MCF 10A (cell line): ENCODE measurements around the gene IBA57. TPM values are rescaled to one million over a fixed set of nuclear protein-coding genes. Genes with fewer than 3 reads are reported as not detected.

ENCODE experiments used
- BruUV-seq: library from RNA; stranded (reverse); fragments of 400-500 nt; replicated peaks from 2 replicates; lab custom pipeline; 2021; lab: Mats Ljungman, UMichigan
- CTCF ChIA-PET: fragments of 300-600 bp; sonication (Branson Sonifier 250); formaldehyde crosslinking; extraction: SDS; loops from one replicate; lab custom pipeline; 2021; ENCODE audit warnings: antibody characterized with exemption, inconsistent platforms; lab: Yijun Ruan, JAX
- POLR2A ChIA-PET: fragments of 300-600, 350-650 bp; sonication (Branson Sonifier 250); formaldehyde crosslinking; extraction: SDS; loops from one replicate; lab custom pipeline; 2020; ENCODE audit warnings: antibody characterized with exemption, inconsistent platforms; lab: Yijun Ruan, JAX
- DNase-seq: peaks from one replicate; pipeline ENCODE4 v3.0.0-alpha.2; 2018; ENCODE audit not compliant: unreplicated experiment
- H3K27ac Mint-ChIP-seq: one replicate; pipeline ENCODE4 v1.8.0; 2022; ENCODE audit warnings: mild to moderate bottlenecking, low read depth, mixed read lengths; ENCODE audit not compliant: unreplicated experiment
- H3K27me3 Mint-ChIP-seq: one replicate; pipeline ENCODE4 v1.8.0; 2022; ENCODE audit warnings: mixed read lengths; ENCODE audit not compliant: insufficient read depth, unreplicated experiment
- H3K36me3 Mint-ChIP-seq: one replicate; pipeline ENCODE4 v1.8.0; 2022; ENCODE audit warnings: mild to moderate bottlenecking, moderate library complexity, mixed read lengths; ENCODE audit not compliant: insufficient read depth, unreplicated experiment
- H3K4me1 Mint-ChIP-seq: one replicate; pipeline ENCODE4 v1.8.0; 2022; ENCODE audit warnings: mixed read lengths; ENCODE audit not compliant: insufficient read depth, unreplicated experiment
- H3K4me3 Mint-ChIP-seq: one replicate; pipeline ENCODE4 v1.8.0; 2022; ENCODE audit warnings: mild to moderate bottlenecking, moderate library complexity, mixed read lengths; ENCODE audit not compliant: unreplicated experiment
- H3K9me3 Mint-ChIP-seq: one replicate; pipeline ENCODE4 v1.8.0; 2022; ENCODE audit warnings: mixed read lengths; ENCODE audit not compliant: unreplicated experiment
- intact Hi-C: fragments of 100-400 bp; cut with micrococcal nuclease; formaldehyde crosslinking; loops from 2 replicates; pipeline ENCODE4 v1.14.1; 2022
- total RNA-seq: library from RNA; stranded (reverse); gene quantifications from 2 replicates; pipeline ENCODE4 v1.2.3, GENCODE V29; 2022
- TF ChIP-seq, protein P1 (sequence below): fragments of 200-600 bp; IDR thresholded peaks from one replicate; pipeline ENCODE4 v1.8.0; 2022; ENCODE audit warnings: antibody characterized with exemption, mild to moderate bottlenecking; ENCODE audit not compliant: unreplicated experiment

IBA57 gene
- total RNA-seq, 1 experiment from 2014 or later: 16.5 TPM

DNA sequence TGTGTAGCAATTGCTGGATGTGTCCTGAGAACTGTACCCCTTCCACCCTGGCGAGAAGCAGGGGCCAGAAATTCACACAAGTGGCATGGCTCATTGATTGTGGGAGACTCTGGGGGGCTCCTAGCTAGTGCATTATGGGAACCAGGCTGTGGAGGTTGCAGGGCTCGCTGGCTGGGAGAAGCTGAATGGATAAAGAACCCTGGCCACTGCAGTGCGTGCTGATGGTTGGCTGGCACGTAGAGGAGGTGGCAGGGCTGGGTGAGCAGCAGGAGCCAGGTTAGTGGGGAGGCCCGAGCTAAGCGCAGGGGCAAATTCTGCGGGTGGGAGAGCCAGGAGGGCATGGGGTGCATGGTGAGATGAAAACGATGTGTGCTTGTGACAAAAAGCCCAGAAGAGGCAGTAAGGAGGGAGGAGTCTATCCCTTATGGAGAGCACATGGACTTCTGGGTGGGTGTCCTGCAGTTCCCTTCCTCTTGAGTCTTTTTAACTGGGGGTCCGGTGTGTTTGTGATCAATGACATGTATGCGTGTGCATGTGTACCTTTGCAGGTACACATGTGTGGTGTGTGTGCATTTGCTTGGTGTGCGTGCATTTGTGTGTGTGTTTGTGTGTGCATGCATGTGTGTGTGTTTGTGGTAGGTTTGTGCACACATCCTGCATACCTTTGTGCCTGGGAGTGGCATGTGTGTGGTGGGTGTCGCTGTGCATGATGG, 22.0 kb upstream of the IBA57 start:
- DNase-seq: no peak
- Mint-ChIP-seq H3K4me3 (peak overlapping the region; percentile 99), H3K27me3 (no peaks in the 10 kb centered on the region), H3K36me3 (peaks cover 44% of the 10 kb centered on the region), H3K9me3 (no peaks in the 10 kb centered on the region), H3K4me1 (peaks cover 31% of the 10 kb centered on the region), H3K27ac (peak overlapping the region; percentile 95)
- CTCF ChIA-PET: interaction anchor here (0.5 to 7.3 kb wide), 12 partner anchors 9 to 369 kb away, joined by 3 to 72 read pairs (median 4); partner anchors contain the start of genes IBA57 and MRPL55
- intact Hi-C loops: no loop called here
- POLR2A ChIA-PET: interaction anchor here (0.6 to 9.7 kb wide), 10 partner anchors 8 to 313 kb away, joined by 3 to 318 read pairs (median 15); partner anchors contain the start of genes ARF1, GJC2, IBA57 and MRPL55
- TF ChIP-seq, protein P1, sequence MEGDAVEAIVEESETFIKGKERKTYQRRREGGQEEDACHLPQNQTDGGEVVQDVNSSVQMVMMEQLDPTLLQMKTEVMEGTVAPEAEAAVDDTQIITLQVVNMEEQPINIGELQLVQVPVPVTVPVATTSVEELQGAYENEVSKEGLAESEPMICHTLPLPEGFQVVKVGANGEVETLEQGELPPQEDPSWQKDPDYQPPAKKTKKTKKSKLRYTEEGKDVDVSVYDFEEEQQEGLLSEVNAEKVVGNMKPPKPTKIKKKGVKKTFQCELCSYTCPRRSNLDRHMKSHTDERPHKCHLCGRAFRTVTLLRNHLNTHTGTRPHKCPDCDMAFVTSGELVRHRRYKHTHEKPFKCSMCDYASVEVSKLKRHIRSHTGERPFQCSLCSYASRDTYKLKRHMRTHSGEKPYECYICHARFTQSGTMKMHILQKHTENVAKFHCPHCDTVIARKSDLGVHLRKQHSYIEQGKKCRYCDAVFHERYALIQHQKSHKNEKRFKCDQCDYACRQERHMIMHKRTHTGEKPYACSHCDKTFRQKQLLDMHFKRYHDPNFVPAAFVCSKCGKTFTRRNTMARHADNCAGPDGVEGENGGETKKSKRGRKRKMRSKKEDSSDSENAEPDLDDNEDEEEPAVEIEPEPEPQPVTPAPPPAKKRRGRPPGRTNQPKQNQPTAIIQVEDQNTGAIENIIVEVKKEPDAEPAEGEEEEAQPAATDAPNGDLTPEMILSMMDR: no peak
- no TSS peak for BruUV-seq

DNA sequence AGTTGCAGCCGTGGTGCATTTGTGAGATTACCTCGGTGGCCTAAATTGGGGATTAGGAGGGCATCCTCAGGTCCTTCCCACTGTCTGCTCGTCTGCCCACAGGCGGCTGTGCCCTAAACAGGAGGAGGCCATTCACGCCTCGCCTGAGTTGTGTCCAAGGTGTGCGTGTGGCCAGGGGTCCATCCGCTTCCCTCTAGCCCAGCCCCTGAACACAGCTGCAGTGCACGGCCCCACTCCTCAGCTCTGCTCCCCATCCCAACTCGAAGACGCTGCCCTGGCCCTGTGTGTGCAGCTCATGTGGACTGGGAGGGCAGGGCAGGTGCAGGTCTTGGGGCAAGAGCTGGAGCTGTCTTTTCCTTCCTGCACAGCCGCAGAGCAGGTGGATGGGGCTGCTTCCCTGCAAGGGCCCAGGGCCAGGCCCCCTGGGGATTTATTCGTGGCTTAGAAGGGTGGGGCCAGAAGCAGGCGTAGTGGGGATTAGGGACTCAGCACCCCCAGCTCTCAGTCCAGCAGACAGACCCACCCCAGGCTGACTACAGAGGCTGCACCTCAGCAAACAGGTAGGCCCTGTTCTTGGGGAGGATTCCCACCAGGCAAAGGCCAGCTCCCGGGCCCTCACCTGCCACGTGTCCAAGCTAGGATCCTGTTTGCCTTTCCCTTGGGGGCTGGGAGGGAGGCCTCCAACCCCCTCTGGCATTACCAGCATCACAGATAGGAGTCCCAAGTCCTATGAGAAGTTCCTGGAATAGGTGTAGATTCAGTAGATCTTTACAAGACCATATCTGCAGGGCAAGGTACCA, 21.2 kb upstream of the IBA57 start:
- DNase-seq: no peak
- H3K9me3 Mint-ChIP-seq: no peaks in the 10 kb centered on the region
- CTCF ChIA-PET: interaction anchor here (0.5 to 7.3 kb wide), 4 partner anchors 20 to 369 kb away, joined by 3 to 72 read pairs (median 4); partner anchors contain the start of gene IBA57
- H3K4me3 Mint-ChIP-seq: peak overlapping the region; percentile 9
- no peaks in the 10 kb centered on the region for H3K27me3 Mint-ChIP-seq
- no peak overlapping the region for H3K27ac Mint-ChIP-seq
- intact Hi-C loops: no loop called here
- H3K36me3 Mint-ChIP-seq: peaks cover 49% of the 10 kb centered on the region
- peaks cover 38% of the 10 kb centered on the region for H3K4me1 Mint-ChIP-seq
- POLR2A ChIA-PET: interaction anchor here (0.6 to 9.7 kb wide), 2 partner anchors 19 to 170 kb away, joined by 4 to 318 read pairs; partner anchors contain the start of gene IBA57
- TF ChIP-seq, protein P1: no peak
- no TSS peak for BruUV-seq

DNA sequence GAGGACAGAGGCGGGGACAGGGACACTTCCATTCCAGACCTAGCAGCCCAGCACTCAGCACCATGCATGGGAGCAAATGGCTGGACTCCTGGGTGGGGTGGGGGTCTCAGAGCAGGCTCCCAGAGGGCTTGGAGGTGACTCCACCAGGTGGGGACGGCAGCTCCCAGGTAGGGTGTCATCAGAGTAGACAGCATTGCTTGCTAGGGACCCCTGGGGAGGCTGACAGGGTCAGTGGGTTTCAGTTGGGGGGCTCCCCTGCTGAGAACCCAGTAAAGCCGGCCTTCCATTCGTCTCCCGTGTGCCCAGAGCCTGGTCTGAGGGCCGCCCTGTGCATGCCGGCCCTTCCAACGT, 20.6 kb upstream of the IBA57 start:
- no peaks in the 10 kb centered on the region for H3K9me3 Mint-ChIP-seq
- H3K27me3 Mint-ChIP-seq: no peaks in the 10 kb centered on the region
- CTCF ChIA-PET: interaction anchor here (7.3 kb wide), 1 partner anchor 19 kb away, joined by 72 read pairs; the partner anchor contains the start of gene IBA57
- no peak for DNase-seq
- peaks cover 43% of the 10 kb centered on the region for H3K4me1 Mint-ChIP-seq
- POLR2A ChIA-PET: interaction anchor here (9.7 kb wide), 1 partner anchor 19 kb away, joined by 318 read pairs; the partner anchor contains the start of gene IBA57
- H3K27ac Mint-ChIP-seq: no peak overlapping the region
- TF ChIP-seq, protein P1: no peak
- H3K36me3 Mint-ChIP-seq: peaks cover 55% of the 10 kb centered on the region
- BruUV-seq: no TSS peak
- intact Hi-C loops: no loop called here
- H3K4me3 Mint-ChIP-seq: no peak overlapping the region
